Immature natural killer cell (primary cell): Measurements from ENCODE around the gene DLST. TPM values are rescaled to one million over a fixed set of nuclear protein-coding genes. Genes with fewer than 3 reads are reported as not detected.

ENCODE experiments used
- DNase-seq, 3 donors: peaks; one replicate each; pipeline ENCODE4 v3.0.0; 2022; ENCODE audit warnings: mixed read lengths in 1 of 3
- H3K27ac Mint-ChIP-seq, 6 donors: one replicate each; pipeline ENCODE4 v1.8.0; 2020; ENCODE audit warnings: mixed read lengths in 6 of 6, mild to moderate bottlenecking in 5 of 6, inconsistent platforms in 4 of 6, moderate library complexity in 3 of 6
- H3K27me3 Mint-ChIP-seq, 3 donors: one replicate each; pipeline ENCODE4 v1.8.0; 2020 to 2021; ENCODE audit warnings: low read depth in 3 of 3, mild to moderate bottlenecking in 3 of 3, mixed read lengths in 3 of 3, moderate library complexity in 3 of 3, inconsistent platforms in 1 of 3
- H3K36me3 Mint-ChIP-seq, 3 donors: one replicate each; pipeline ENCODE4 v1.8.0; 2020; ENCODE audit warnings: mixed read lengths in 3 of 3, inconsistent platforms in 2 of 3, mild to moderate bottlenecking in 2 of 3
- H3K4me1 Mint-ChIP-seq, 2 donors: one replicate each; pipeline ENCODE4 v1.8.0; 2020; ENCODE audit warnings: inconsistent platforms in 2 of 2, mild to moderate bottlenecking in 2 of 2, mixed read lengths in 2 of 2, moderate library complexity in 1 of 2
- H3K4me3 Mint-ChIP-seq, 5 donors: one replicate each; pipeline ENCODE4 v1.8.0; 2020; ENCODE audit warnings: mild to moderate bottlenecking in 5 of 5, mixed read lengths in 5 of 5, inconsistent platforms in 3 of 5, moderate library complexity in 3 of 5
- H3K9me3 Mint-ChIP-seq, 6 donors: one replicate each; pipeline ENCODE4 v1.8.0; 2020; ENCODE audit warnings: mild to moderate bottlenecking in 6 of 6, mixed read lengths in 6 of 6, inconsistent platforms in 4 of 6, moderate library complexity in 3 of 6
- polyA plus RNA-seq, 3 donors: library from polyadenylated mRNA; unstranded; fragments of 300-500 nt; fragmentation: Illumina TruSeq; gene quantifications; one replicate each; pipeline ENCODE4 v1.2.3, GENCODE V29; 2021

Gene DLST
- polyA plus RNA-seq, 3 donors from 2014 or later = 7.7 to 13.1 (median 9.0) TPM

- Mint-ChIP-seq H3K27ac (peak overlapping the region in 1 of 6 donors; percentile 1), H3K4me1 (peaks cover 21 to 29% of the 10 kb centered on the region in 2 donors), H3K36me3 (peaks cover 0 to 2% (median 0%) of the 10 kb centered on the region in 3 donors), H3K9me3 (no peaks in the 10 kb centered on the region), H3K4me3 (no peak overlapping the region), H3K27me3 (peaks cover 0 to 13% (median 2%) of the 10 kb centered on the region in 3 donors)
- DNase-seq = no peak
These were observed 55.0 kb downstream of the DLST start for GRCh38 chr14:74936731-74937130.

GRCh38 chr14:74937171-74937570 lies 55.5 kb downstream of the DLST start:
- Mint-ChIP-seq H3K27me3 (peaks cover 0 to 13% (median 2%) of the 10 kb centered on the region in 3 donors), H3K9me3 (no peaks in the 10 kb centered on the region), H3K4me3 (no peak overlapping the region), H3K4me1 (peaks cover 25 to 33% of the 10 kb centered on the region in 2 donors), H3K27ac (peak overlapping the region in 1 of 6 donors; percentile 1), H3K36me3 (peaks cover 0 to 2% (median 0%) of the 10 kb centered on the region in 3 donors)
- DNase-seq = no peak

- Mint-ChIP-seq H3K4me3 (no peak overlapping the region), H3K27me3 (peaks cover 0 to 7% (median 2%) of the 10 kb centered on the region in 3 donors), H3K9me3 (no peaks in the 10 kb centered on the region), H3K36me3 (no peaks in the 10 kb centered on the region), H3K27ac (peak overlapping the region in 3 of 6 donors; percentile 30 to 76 (median 65)), H3K4me1 (peaks cover 35 to 50% of the 10 kb centered on the region in 2 donors)
- no peak for DNase-seq
These were observed 57.1 kb downstream of the DLST start for GRCh38 chr14:74938531-74939495.

GRCh38 chr14:74940956-74941565 lies 59.3 kb downstream of the DLST start:
- Mint-ChIP-seq H3K27ac (peak overlapping the region; percentile 91 to 95 (median 94)), H3K36me3 (no peaks in the 10 kb centered on the region), H3K27me3 (peaks cover 0 to 7% (median 0%) of the 10 kb centered on the region in 3 donors), H3K9me3 (no peaks in the 10 kb centered on the region), H3K4me3 (peak overlapping the region; percentile 73 to 87 (median 84)), H3K4me1 (peaks cover 35 to 51% of the 10 kb centered on the region in 2 donors)
- DNase-seq = no peak

GRCh38 chr14:74941676-74942097 lies 60.0 kb downstream of the DLST start:
- Mint-ChIP-seq H3K36me3 (no peaks in the 10 kb centered on the region), H3K27me3 (peaks cover 0 to 6% (median 2%) of the 10 kb centered on the region in 3 donors), H3K4me3 (peak overlapping the region; percentile 73 to 87 (median 84)), H3K9me3 (no peaks in the 10 kb centered on the region), H3K4me1 (peaks cover 41 to 57% of the 10 kb centered on the region in 2 donors), H3K27ac (peak overlapping the region; percentile 91 to 95 (median 94))
- DNase-seq = peak; percentile 42 to 55 (median 47)

- Mint-ChIP-seq H3K4me1 (peaks cover 41 to 58% of the 10 kb centered on the region in 2 donors), H3K27me3 (peaks cover 0 to 6% (median 3%) of the 10 kb centered on the region in 3 donors), H3K36me3 (no peaks in the 10 kb centered on the region), H3K9me3 (no peaks in the 10 kb centered on the region), H3K27ac (peak overlapping the region; percentile 91 to 95 (median 94)), H3K4me3 (peak overlapping the region; percentile 73 to 87 (median 84))
- no peak for DNase-seq
These were observed 60.5 kb downstream of the DLST start for GRCh38 chr14:74942181-74942580.

GRCh38 chr14:74942608-74943007 lies 60.9 kb downstream of the DLST start:
- Mint-ChIP-seq H3K27me3 (peaks cover 0 to 6% (median 3%) of the 10 kb centered on the region in 3 donors), H3K27ac (peak overlapping the region; percentile 60 to 95 (median 92)), H3K4me3 (peak overlapping the region; percentile 27 to 84 (median 57)), H3K36me3 (no peaks in the 10 kb centered on the region), H3K4me1 (peaks cover 41 to 58% of the 10 kb centered on the region in 2 donors), H3K9me3 (no peaks in the 10 kb centered on the region)
- no peak for DNase-seq

GRCh38 chr14:74945261-74945851 lies 63.6 kb downstream of the DLST start:
- Mint-ChIP-seq H3K27ac (no peak overlapping the region), H3K36me3 (no peaks in the 10 kb centered on the region), H3K4me1 (peaks cover 35 to 43% of the 10 kb centered on the region in 2 donors), H3K9me3 (no peaks in the 10 kb centered on the region), H3K27me3 (peaks cover 2 to 5% (median 3%) of the 10 kb centered on the region in 3 donors), H3K4me3 (no peak overlapping the region)
- DNase-seq = peak in 2 of 3 donors; percentile 15 to 19

- peaks cover 30 to 36% of the 10 kb centered on the region in 2 donors for H3K4me1 Mint-ChIP-seq
- peaks cover 0 to 5% (median 3%) of the 10 kb centered on the region in 3 donors for H3K27me3 Mint-ChIP-seq
- no peaks in the 10 kb centered on the region for H3K36me3 Mint-ChIP-seq
- peak overlapping the region in 3 of 6 donors; percentile 30 to 92 (median 47) for H3K27ac Mint-ChIP-seq
- peak overlapping the region in 4 of 5 donors; percentile 22 to 60 (median 48) for H3K4me3 Mint-ChIP-seq
- no peaks in the 10 kb centered on the region for H3K9me3 Mint-ChIP-seq
- peak; percentile 70 to 74 (median 71) for DNase-seq
These were observed 64.3 kb downstream of the DLST start for GRCh38 chr14:74945852-74946658.

- Mint-ChIP-seq H3K36me3 (no peaks in the 10 kb centered on the region), H3K4me3 (no peak overlapping the region), H3K9me3 (no peaks in the 10 kb centered on the region), H3K4me1 (peaks cover 23 to 29% of the 10 kb centered on the region in 2 donors), H3K27ac (peak overlapping the region in 3 of 6 donors; percentile 30 to 92 (median 37)), H3K27me3 (peaks cover 0 to 5% (median 3%) of the 10 kb centered on the region in 3 donors)
- DNase-seq = no peak
These were observed 65.1 kb downstream of the DLST start for GRCh38 chr14:74946659-74947281.

- H3K36me3 Mint-ChIP-seq = no peaks in the 10 kb centered on the region
- no peak for DNase-seq
- no peaks in the 10 kb centered on the region for H3K9me3 Mint-ChIP-seq
- H3K27ac Mint-ChIP-seq = no peak overlapping the region
- H3K4me3 Mint-ChIP-seq = no peak overlapping the region
- H3K4me1 Mint-ChIP-seq = peaks cover 14 to 21% of the 10 kb centered on the region in 2 donors
- peaks cover 0 to 5% (median 3%) of the 10 kb centered on the region in 3 donors for H3K27me3 Mint-ChIP-seq
These were observed 65.9 kb downstream of the DLST start for GRCh38 chr14:74947353-74948227.
